GM10248 (cell line): Measurements from ENCODE around the gene ATP10A.

Source experiments
- CTCF ChIA-PET: fragments of 300-600 bp; sonication (Branson Sonifier 250); formaldehyde crosslinking; extraction: SDS; loops from one replicate; lab custom pipeline; 2021; ENCODE audit warnings: antibody characterized with exemption; lab: Yijun Ruan, JAX
- POLR2A ChIA-PET: fragments of 350-650 bp; sonication (Branson Sonifier 250); formaldehyde crosslinking; extraction: SDS; loops from one replicate; lab custom pipeline; 2020; ENCODE audit warnings: antibody characterized with exemption; lab: Yijun Ruan, JAX
- DNase-seq: peaks from one replicate; pipeline ENCODE4 v3.0.0; 2012; ENCODE audit errors: extremely low spot score
- TF ChIP-seq, protein P1 (sequence below): IDR thresholded peaks from 2 replicates; pipeline ENCODE4 v1.5.1; 2012; ENCODE audit warnings: mild to moderate bottlenecking, low read depth; ENCODE audit errors: extremely low read depth, missing control alignments, control extremely low read depth

The ATP10A gene

DNA sequence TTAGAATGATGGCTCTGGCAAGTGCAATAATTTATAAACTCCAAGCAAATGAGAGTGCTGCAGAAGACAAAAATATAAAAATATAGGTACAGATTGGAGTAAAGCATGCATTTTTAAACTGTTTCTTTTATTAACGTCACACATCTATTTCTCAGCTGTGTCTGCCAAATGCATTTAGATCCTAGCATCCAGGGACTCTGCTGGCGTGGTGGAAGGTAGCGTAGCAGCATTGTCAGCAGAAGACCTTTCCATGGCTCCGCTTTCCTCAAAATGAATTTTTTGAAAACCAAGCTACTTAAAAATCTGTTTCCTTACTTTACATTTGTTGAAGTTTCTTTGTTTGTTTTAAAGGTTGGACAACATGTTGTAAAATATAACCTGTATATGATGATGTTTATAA, 16.3 kb upstream of the ATP10A start:
- no peak for DNase-seq
- ChIA-PET POLR2A (no interaction called here), CTCF (interaction anchor here (1.3 to 2.1 kb wide), 2 partner anchors 14 to 46 kb away, joined by 4 to 6 read pairs; no protein-coding TSS in a partner anchor)
- TF ChIP-seq, protein P1, sequence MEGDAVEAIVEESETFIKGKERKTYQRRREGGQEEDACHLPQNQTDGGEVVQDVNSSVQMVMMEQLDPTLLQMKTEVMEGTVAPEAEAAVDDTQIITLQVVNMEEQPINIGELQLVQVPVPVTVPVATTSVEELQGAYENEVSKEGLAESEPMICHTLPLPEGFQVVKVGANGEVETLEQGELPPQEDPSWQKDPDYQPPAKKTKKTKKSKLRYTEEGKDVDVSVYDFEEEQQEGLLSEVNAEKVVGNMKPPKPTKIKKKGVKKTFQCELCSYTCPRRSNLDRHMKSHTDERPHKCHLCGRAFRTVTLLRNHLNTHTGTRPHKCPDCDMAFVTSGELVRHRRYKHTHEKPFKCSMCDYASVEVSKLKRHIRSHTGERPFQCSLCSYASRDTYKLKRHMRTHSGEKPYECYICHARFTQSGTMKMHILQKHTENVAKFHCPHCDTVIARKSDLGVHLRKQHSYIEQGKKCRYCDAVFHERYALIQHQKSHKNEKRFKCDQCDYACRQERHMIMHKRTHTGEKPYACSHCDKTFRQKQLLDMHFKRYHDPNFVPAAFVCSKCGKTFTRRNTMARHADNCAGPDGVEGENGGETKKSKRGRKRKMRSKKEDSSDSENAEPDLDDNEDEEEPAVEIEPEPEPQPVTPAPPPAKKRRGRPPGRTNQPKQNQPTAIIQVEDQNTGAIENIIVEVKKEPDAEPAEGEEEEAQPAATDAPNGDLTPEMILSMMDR = no peak

DNA sequence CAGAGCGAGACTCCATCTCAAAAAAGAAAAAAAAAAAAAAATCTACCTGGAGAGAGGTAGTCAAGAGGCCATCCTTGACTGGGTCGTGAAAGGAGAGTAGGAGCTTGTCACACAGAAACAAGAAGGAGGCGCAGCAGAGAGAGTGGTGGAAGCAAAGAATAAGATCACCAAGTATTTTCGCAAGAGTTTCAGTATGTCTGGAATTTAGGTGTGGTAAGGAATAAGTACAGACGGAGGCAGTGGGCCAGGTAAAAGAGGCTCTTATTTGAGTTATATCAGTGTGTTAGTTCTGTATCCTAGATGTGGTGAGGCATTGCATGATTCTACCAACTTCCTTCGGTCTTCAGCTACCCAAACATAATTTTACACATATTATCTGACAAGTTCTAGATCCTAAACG, 14.6 kb upstream of the ATP10A start:
- POLR2A ChIA-PET = no interaction called here
- TF ChIP-seq, protein P1 = no peak
- CTCF ChIA-PET = no interaction called here
- no peak for DNase-seq

DNA sequence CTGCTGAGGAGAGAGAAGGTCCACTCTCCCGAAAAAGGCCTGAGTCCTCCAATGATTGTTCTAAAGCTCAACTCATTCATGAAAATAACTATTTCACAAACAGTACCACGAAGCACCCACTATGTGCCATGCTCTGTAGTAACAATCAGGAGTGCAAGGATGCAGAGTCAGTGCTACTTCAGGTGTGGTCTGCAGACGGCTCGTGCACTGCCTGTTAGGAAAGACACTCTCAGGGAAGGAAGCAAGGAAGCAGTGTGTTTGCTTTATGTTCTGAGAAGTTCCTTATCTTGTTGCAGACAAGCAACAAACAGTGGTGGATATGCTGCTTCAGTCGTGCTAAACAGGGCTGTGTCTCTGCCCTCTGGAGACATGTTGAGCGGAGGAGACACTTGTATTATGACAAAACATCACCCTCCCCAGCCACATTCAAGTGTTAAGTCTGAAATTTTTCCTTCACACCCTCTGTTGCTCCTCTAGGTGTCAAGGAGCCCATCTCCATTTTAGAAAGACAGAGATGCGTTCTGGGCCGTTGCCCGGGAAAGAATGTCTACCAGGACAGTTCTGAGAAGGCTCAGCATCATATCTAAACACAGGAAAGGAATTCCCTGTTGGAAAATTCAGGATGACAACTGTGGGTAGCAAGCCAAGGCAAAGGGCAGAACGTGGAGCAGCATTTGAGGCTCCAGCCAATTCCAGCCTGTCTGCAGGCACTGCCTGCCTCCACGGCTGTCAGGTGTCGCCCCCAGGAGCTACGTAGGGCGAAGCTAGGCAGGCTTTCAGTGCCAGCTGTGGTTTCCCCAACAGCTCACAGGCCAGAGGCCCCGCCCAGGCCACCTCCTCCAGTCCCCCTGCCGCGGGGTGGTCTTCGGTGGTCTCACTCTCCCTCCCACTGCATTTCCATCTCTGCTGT, 13.4 kb upstream of the ATP10A start:
- ChIA-PET POLR2A (no interaction called here), CTCF (no interaction called here)
- TF ChIP-seq, protein P1 = no peak
- no peak for DNase-seq

DNA sequence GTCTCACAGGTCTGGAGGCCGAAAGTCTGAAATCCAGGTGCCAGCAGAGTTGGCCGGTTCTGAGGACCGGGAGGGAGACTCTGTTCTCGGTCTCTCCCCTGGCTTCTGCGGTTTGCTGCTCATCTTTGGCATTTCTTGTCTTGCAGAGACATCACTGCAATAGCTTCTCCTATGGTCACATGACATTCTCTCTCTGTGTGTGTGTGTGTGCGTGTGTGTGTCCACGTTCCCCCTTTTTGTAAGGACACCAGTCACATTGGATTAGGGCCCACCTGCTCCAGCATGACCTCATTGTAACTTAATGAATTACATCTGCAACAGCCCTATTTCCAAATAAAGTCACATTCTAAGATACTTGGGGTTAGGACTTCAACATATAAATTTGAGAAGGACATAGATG, 12.4 kb upstream of the ATP10A start:
- no peak for DNase-seq
- TF ChIP-seq, protein P1 = no peak
- ChIA-PET POLR2A (no interaction called here), CTCF (no interaction called here)

DNA sequence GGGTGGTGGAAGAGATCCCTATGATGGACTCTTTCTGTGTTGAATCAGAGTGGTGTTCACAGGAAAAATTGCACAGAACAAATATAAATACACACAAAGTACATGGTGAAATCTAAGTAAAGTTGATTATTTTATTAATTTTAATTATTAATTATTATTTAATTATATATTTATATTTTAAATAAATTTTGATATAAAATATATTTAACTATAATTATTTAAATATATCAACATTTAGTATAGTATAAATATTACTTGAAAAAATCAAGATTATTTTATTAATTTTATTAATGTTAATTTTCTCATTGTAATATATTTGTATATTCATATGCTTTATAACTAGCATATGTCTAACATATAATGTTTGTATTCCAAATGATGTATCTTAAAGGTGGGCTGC, 11.3 kb upstream of the ATP10A start:
- POLR2A ChIA-PET = no interaction called here
- DNase-seq = no peak
- TF ChIP-seq, protein P1 = no peak
- CTCF ChIA-PET = no interaction called here

DNA sequence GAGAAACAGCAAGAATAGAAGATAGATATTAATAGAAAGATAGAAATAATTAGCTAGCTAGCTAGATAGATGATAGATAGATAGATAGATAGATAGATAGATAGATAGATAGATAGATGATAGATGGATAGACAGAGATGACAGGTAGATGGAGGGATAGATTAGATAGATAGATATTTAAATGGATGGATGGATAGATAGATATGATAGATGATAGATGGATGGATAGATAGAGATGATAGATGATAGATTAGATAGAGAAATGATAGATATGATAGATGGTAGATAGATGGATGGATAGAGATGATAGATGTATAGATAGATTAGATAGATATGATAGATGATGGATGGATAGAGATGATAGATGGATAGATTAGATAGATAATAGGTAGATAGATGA, 8.3 kb upstream of the ATP10A start:
- ChIA-PET CTCF (no interaction called here), POLR2A (no interaction called here)
- TF ChIP-seq, protein P1 = no peak
- no peak for DNase-seq
